Measurements from ENCODE around the gene RHBG.

The RHBG gene

DNA sequence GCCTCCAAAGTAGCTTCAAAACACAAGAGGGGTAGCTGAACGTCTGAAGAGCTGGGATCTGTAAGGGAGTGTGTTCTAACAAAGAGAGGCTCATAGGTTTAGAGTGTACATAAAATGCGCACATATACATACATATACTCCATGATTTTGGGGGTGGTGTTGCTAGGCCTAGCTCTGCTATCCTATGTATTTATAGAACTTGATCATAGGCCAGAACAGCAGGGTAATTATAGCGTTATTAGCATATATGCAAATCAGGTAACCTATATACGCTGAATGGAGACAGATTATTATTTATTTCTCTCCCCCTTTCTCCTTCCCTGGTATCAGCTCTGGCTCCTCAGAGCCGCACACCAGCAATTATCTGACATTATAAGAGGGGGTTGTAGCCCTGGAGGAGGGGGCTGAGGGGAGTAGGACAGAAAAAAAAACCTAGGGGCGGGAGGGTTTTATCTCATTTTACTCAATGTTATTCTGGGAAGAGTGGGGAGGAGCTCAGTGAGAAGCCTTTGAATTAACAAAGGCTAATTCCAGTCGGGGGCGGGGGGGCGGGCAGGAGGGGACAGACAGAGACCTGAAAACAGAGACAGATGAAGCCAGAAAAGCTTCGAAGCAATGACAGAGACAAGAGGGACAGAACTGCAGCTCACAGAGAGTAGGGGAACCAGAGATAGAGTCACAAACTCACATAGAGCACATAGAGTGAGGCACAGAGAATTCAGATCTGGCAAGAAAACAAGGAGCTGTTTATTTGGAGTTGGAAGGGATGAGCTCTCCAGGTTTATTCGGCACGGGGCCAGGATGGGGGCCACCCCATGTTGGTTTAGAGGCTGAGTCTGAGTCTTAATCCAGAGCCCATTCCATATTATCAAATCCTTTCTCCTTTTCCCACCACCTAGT, 63.0 kb downstream of the RHBG start:
- no peaks in the 10 kb centered on the region for H3K9me3 ChIP-seq (ENCODE audit: low read length)
- H2AFZ ChIP-seq (ENCODE audit: low read depth, low read length), result no peak overlapping the region
- H3K4me3 ChIP-seq (ENCODE audit: low read length), result no peak overlapping the region
- peaks cover 87% of the 10 kb centered on the region for H3K27me3 ChIP-seq (ENCODE audit: insufficient read depth, low read length)
- H3K4me1 ChIP-seq (ENCODE audit: insufficient read depth, low read length), result peaks cover 47% of the 10 kb centered on the region
- H3K36me3 ChIP-seq (ENCODE audit: insufficient read depth, low read length), result no peaks in the 10 kb centered on the region

DNA sequence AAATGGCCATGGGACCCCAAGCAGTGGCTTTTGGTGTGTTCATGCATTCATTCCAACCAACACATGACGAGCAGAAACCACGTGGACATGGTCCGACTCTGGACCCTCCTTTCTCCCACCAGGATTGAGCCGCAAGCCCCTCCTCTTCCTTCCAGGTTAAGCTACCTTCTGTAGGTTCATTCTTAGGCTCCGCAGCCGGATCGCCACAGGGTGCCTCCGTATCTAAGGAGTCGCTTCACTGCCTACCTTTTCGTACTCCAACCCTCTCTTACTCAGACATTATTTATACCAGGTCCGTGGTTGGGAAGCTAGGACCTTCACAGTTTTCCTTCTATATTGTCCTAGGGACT, 63.6 kb downstream of the RHBG start:
- Histone ChIP-seq H3K4me3 (ENCODE audit: low read length) (no peak overlapping the region), H3K36me3 (ENCODE audit: insufficient read depth, low read length) (no peaks in the 10 kb centered on the region), H3K9me3 (ENCODE audit: low read length) (no peaks in the 10 kb centered on the region), H3K27me3 (ENCODE audit: insufficient read depth, low read length) (peaks cover 88% of the 10 kb centered on the region), H2AFZ (ENCODE audit: low read depth, low read length) (no peak overlapping the region), H3K4me1 (ENCODE audit: insufficient read depth, low read length) (peaks cover 47% of the 10 kb centered on the region)

DNA sequence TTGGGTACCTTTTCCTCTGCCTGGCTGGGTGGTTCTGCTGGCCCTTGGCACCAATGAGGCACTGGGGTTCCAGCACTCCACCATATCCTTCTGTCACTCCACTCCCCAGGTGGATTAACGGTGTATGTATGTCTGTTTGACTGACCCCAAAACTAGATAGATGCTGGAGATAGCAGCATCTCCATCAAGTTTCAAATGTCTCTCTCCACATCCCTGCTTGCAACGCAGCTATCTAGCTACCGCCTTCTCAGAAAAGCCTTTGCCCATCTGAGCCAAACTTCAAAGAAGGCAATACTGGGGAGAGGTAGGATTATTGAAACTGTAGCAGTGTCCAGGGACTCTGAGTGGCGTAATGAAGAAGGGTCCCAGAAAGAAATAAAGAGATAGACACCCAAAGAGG, 64.0 kb downstream of the RHBG start:
- H3K9me3 ChIP-seq (ENCODE audit: low read length), result no peaks in the 10 kb centered on the region
- no peak overlapping the region for H3K4me3 ChIP-seq (ENCODE audit: low read length)
- H3K27me3 ChIP-seq (ENCODE audit: insufficient read depth, low read length), result peaks cover 88% of the 10 kb centered on the region
- H3K4me1 ChIP-seq (ENCODE audit: insufficient read depth, low read length), result peaks cover 47% of the 10 kb centered on the region
- no peaks in the 10 kb centered on the region for H3K36me3 ChIP-seq (ENCODE audit: insufficient read depth, low read length)
- no peak overlapping the region for H2AFZ ChIP-seq (ENCODE audit: low read depth, low read length)

DNA sequence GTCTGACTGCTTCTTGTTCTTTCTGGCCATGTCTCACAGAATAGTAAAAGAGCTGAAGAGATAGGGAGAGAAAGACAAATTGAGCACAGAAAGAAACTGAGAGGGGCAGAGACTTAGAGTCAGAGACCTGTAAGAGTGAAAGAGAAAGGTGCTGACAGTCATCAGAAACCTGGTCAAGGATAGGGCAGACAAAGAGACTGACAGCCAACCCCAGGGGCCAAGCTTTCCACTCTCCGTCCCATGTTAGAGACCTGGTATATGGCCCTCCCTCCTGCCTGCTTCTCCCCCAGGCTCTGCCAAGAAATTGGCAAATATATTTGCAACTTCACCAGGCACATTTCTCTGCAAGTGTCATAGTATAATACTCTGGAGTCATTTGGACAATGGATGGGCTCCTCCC, 64.6 kb downstream of the RHBG start:
- H3K27me3 ChIP-seq (ENCODE audit: insufficient read depth, low read length), result peaks cover 87% of the 10 kb centered on the region
- peaks cover 47% of the 10 kb centered on the region for H3K4me1 ChIP-seq (ENCODE audit: insufficient read depth, low read length)
- no peak overlapping the region for H3K4me3 ChIP-seq (ENCODE audit: low read length)
- H3K9me3 ChIP-seq (ENCODE audit: low read length), result no peaks in the 10 kb centered on the region
- H2AFZ ChIP-seq (ENCODE audit: low read depth, low read length), result no peak overlapping the region
- no peaks in the 10 kb centered on the region for H3K36me3 ChIP-seq (ENCODE audit: insufficient read depth, low read length)

Data from neuron (in vitro differentiated cells).